Hepatocyte (in vitro differentiated cells): ENCODE data around the gene KRT78.

Experiments
- EZH2phosphoT487 ChIP-seq: fragments of 200-600 bp; sonication (generic); IDR thresholded peaks from one replicate; pipeline ENCODE4 v1.6.1; 2018; ENCODE audit warnings: antibody characterized with exemption, mild to moderate bottlenecking, low read depth, moderate library complexity; ENCODE audit not compliant: unreplicated experiment, severe bottlenecking
- TF ChIP-seq, protein P1 (sequence below): fragments of 200-600 bp; sonication (generic); IDR thresholded peaks from 2 replicates; pipeline ENCODE4 v1.5.1; 2016; ENCODE audit warnings: antibody characterized with exemption, mild to moderate bottlenecking; ENCODE audit not compliant: poor library complexity

DNA sequence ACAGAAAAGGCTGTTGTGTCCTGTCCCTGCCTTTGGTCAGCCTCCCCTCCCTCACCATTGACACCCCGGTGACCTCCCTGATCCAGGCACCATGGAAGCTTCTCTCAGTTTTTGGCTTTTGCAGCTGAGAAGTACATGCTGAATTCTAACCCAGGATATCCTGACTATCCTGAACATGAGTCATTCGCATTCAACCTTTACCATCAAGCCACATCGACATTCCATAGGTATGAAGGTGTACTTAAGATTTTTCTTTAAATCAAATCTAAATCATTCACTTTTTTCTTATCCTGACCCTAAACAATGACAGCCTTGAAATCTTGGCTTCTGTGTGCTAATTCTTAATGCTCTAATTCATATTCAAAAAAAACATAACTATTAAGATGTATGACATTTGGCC is 8.7 kb upstream of the KRT78 start:
- TF ChIP-seq, protein P1, sequence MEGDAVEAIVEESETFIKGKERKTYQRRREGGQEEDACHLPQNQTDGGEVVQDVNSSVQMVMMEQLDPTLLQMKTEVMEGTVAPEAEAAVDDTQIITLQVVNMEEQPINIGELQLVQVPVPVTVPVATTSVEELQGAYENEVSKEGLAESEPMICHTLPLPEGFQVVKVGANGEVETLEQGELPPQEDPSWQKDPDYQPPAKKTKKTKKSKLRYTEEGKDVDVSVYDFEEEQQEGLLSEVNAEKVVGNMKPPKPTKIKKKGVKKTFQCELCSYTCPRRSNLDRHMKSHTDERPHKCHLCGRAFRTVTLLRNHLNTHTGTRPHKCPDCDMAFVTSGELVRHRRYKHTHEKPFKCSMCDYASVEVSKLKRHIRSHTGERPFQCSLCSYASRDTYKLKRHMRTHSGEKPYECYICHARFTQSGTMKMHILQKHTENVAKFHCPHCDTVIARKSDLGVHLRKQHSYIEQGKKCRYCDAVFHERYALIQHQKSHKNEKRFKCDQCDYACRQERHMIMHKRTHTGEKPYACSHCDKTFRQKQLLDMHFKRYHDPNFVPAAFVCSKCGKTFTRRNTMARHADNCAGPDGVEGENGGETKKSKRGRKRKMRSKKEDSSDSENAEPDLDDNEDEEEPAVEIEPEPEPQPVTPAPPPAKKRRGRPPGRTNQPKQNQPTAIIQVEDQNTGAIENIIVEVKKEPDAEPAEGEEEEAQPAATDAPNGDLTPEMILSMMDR: no peak
- no peak for TF ChIP-seq EZH2phosphoT487
